Endothelial cell of umbilical vein (primary cell): ENCODE measurements around the gene SMIM24.

ENCODE experiments used
- CTCF ChIP-seq, 2 donors: IDR thresholded peaks; 1 replicate in 1 of 2; 2 replicates in 1 of 2; pipeline ENCODE4 v1.5.1; 2011; ENCODE audit warnings: low read length in 2 of 2, mild to moderate bottlenecking in 2 of 2, moderate library complexity in 2 of 2, control low read depth in 1 of 2, inconsistent platforms in 1 of 2, low read depth in 1 of 2; ENCODE audit not compliant: insufficient read depth in 1 of 2; ENCODE audit errors: extremely low read depth in 1 of 2
- EZH2 ChIP-seq: IDR thresholded peaks from 2 replicates; pipeline ENCODE4 v1.6.1; 2012; ENCODE audit warnings: borderline replicate concordance, low read depth, mild to moderate bottlenecking, moderate library complexity, low read length, inconsistent platforms; ENCODE audit not compliant: severe bottlenecking
- FOS ChIP-seq: IDR thresholded peaks from 2 replicates; pipeline ENCODE4 v1.6.1; 2011; ENCODE audit warnings: mild to moderate bottlenecking, low read length, moderate library complexity, borderline replicate concordance; ENCODE audit not compliant: insufficient read depth
- GATA2 ChIP-seq: IDR thresholded peaks from 2 replicates; pipeline ENCODE4 v1.7.0; 2011; ENCODE audit warnings: low read depth, mild to moderate bottlenecking, moderate library complexity, mixed read lengths, low read length; ENCODE audit not compliant: insufficient read length, insufficient read depth
- JUN ChIP-seq: IDR thresholded peaks from 2 replicates; pipeline ENCODE4 v1.6.1; 2011; ENCODE audit warnings: borderline replicate concordance, low read depth; ENCODE audit not compliant: insufficient read length, insufficient read depth
- MAX ChIP-seq: IDR thresholded peaks from 2 replicates; pipeline ENCODE4 v1.6.1; 2011; ENCODE audit not compliant: insufficient read depth, insufficient read length
- POLR2A ChIP-seq: IDR thresholded peaks from 2 replicates; pipeline ENCODE4 v1.6.1; 2012; ENCODE audit warnings: low read depth, mild to moderate bottlenecking, control low read depth, low read length
- POLR2AphosphoS5 ChIP-seq: IDR thresholded peaks from 2 replicates; pipeline ENCODE4 v1.6.1; 2012; ENCODE audit warnings: low read depth, mild to moderate bottlenecking, control low read depth, low read length, moderate library complexity; ENCODE audit not compliant: insufficient read depth

- no peak for TF ChIP-seq CTCF (IDR thresholded peaks at IDR 0.05; ENCODE audit: extremely low read depth in 1 of 2, insufficient read depth in 1 of 2, low read depth in 1 of 2, low read length in 2 of 2)
- TF ChIP-seq EZH2, result no peak
- no peak for TF ChIP-seq POLR2A
- no peak for TF ChIP-seq GATA2
- no peak for TF ChIP-seq MAX
- TF ChIP-seq POLR2AphosphoS5, result no peak
- TF ChIP-seq JUN, result no peak
- TF ChIP-seq FOS, result no peak
Measured at GRCh38 chr19:3517638-3518037, 37.3 kb upstream of the SMIM24 start.
